Measurements from ENCODE around the gene BPIFB1. TPM values are rescaled to one million over a fixed set of nuclear protein-coding genes. Genes with fewer than 3 reads are reported as not detected.

BPIFB1 gene
- total RNA-seq, 4 donors from 2014 or later, result not detected

DNA sequence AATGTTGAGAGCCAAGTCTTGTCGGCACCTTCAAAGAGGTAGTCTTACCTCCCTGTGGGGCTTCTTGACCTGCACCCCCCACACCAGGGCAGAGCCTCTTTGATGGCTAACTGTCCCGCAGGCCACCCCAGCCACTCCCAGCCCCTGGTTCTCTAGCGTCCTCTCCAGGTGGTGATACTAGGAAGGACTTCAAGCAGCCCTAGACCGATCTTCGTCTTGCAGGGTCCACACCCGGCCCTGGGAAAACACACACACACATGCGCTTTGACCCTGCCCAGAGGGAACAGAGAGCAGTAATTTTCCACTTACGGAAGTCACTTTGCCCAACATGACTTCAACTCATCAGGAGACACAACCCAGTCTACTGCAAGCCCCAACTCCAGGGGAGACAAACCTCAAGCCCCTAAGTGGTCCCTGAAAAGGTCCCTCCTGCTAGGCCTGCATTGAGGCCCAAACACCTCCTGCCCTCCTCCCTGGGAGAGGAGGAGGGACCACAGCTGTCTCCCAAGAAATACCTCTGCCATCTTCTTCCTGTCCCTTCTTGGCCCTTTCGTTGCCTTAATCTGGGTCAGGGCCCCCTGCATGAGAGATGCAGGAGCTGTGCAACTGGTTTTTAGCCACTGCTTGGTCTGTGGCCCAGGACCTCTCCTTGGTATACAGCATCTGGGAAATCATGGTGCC lies 2.9 kb upstream of the BPIFB1 start:
- Histone ChIP-seq H3K4me1 (peaks cover 16 to 24% of the 10 kb centered on the region in 2 donors), H3K36me3 (no peaks in the 10 kb centered on the region), H3K4me3 (replicated peaks in 1 of 3) (no peak overlapping the region), H3K9me3 (no peaks in the 10 kb centered on the region), H3K27me3 (no peaks in the 10 kb centered on the region), H3K27ac (peak overlapping the region in 1 of 3 donors; percentile 44)
- no peak for TF ChIP-seq POLR2A (IDR thresholded peaks at IDR 0.05)
- TF ChIP-seq, protein P1, sequence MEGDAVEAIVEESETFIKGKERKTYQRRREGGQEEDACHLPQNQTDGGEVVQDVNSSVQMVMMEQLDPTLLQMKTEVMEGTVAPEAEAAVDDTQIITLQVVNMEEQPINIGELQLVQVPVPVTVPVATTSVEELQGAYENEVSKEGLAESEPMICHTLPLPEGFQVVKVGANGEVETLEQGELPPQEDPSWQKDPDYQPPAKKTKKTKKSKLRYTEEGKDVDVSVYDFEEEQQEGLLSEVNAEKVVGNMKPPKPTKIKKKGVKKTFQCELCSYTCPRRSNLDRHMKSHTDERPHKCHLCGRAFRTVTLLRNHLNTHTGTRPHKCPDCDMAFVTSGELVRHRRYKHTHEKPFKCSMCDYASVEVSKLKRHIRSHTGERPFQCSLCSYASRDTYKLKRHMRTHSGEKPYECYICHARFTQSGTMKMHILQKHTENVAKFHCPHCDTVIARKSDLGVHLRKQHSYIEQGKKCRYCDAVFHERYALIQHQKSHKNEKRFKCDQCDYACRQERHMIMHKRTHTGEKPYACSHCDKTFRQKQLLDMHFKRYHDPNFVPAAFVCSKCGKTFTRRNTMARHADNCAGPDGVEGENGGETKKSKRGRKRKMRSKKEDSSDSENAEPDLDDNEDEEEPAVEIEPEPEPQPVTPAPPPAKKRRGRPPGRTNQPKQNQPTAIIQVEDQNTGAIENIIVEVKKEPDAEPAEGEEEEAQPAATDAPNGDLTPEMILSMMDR (IDR thresholded peaks at IDR 0.05), result no peak
- 76 to 83% methylated on average over 9 of the region's 9 CpGs for WGBS, 2 donors
- DNase-seq, result peak; percentile 14
- intact Hi-C loops (cut with DNase I), result no loop called here

DNA sequence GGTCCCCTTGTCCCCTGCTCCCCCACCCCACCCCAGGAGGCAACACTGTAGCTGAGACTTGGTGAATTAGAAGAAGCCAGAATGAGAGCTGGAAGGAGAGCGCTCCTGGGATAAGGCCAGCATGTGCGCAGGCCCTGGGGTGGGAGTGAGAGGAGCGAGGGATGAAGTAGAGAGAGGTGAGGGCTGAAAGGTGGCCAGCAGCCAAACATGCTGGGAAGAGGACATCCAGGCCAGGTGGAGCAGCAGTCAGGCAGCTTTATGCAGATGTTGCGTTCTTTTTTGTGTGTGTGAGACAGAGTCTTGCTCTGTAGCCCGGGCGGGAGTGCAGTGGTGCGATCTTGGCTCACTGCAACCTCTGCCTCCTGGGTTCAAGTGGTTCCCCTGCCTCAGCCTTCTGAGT lies 2.2 kb upstream of the BPIFB1 start:
- intact Hi-C loops (cut with DNase I), result no loop called here
- 52 to 59% methylated on average over 7 of the region's 7 CpGs for WGBS, 2 donors
- Histone ChIP-seq H3K36me3 (no peaks in the 10 kb centered on the region), H3K9me3 (no peaks in the 10 kb centered on the region), H3K27ac (peak overlapping the region in 1 of 3 donors; percentile 44), H3K4me1 (peaks cover 16 to 24% of the 10 kb centered on the region in 2 donors), H3K4me3 (replicated peaks in 1 of 3) (no peak overlapping the region), H3K27me3 (no peaks in the 10 kb centered on the region)
- DNase-seq, result peak; percentile 74 to 75
- TF ChIP-seq POLR2A (IDR thresholded peaks at IDR 0.05), result no peak
- TF ChIP-seq, protein P1 (IDR thresholded peaks at IDR 0.05), result no peak

DNA sequence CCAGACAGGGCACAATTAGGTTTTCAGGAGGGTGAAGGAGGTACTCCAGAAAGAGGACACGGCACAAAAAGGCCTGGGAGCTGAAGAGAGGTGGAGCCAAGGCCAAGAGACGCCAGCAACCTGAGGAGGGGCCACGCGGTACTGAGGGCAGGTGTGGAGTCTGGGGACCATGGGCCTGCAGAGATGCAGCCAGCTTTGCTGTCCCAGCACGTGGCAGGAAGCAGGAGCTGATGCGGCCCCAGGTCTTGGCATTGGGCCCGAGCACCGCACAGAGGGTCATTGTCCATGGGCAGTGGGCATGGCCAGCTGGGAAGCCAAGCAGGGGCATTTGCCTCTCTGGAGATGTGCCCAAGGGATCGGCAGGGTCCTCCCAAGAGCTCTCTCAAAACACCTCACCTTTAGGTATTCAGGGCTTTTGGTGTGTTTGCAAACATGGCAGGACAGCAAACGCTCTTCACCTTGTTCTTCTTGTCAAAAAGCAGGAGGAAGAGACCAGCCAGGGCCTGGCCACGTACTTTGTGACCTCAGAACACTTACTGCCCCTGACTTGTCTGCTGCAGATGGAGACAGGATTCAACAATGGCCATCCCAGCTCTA lies 1.4 kb upstream of the BPIFB1 start:
- no peaks in the 10 kb centered on the region for H3K9me3 ChIP-seq

DNA sequence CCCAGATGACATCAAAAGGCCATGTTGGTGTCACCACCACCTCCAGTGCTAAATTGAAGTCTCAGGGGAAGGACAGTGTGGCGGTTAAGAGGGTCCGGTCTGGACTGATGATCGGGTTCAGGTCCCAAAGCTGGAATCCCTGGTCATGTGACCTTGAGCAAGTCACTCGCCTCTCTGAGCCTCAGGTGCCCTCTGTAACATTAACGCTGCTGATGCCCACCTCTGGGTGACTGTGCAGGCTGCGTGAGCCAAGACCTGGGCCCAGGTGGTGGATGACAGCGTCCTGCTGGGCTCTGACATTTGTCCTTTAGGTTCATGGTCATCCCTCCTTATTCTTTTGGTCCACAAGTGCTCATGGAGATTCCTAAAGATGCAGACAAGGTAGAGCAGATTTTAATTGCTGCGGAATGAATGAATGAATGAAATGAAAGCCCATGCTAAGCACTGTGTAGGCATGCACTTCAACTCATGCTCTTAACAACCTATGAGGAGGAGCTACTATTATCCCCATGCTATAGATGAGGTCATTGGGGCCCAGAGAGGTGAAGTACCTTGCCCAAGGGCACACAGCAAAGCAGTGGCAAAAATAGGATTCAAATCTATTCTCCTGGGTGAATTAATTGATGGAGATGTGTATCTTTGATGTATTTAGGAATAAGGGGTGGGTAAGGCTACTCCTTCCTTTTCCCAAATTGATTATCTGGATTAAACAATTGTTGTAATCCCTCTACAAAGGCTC lies 649 bp upstream of the BPIFB1 start:
- 95 to 97% methylated on average over 8 of the region's 8 CpGs for WGBS, 2 donors
- H3K4me3 ChIP-seq (replicated peaks in 1 of 3), result no peak overlapping the region
- intact Hi-C loops (cut with DNase I), result no loop called here
- peaks cover 16 to 24% of the 10 kb centered on the region in 2 donors for H3K4me1 ChIP-seq
- TF ChIP-seq, protein P1 (IDR thresholded peaks at IDR 0.05), result no peak
- TF ChIP-seq POLR2A (IDR thresholded peaks at IDR 0.05), result no peak
- no peaks in the 10 kb centered on the region for H3K27me3 ChIP-seq
- no peaks in the 10 kb centered on the region for H3K36me3 ChIP-seq
- H3K27ac ChIP-seq, result no peak overlapping the region
- no peak for DNase-seq
- no peaks in the 10 kb centered on the region for H3K9me3 ChIP-seq

More for the DNA sequence above, 1.4 kb upstream of the BPIFB1 start:
- intact Hi-C loops (cut with DNase I), result no loop called here
- no peak overlapping the region for H3K27ac ChIP-seq
- no peaks in the 10 kb centered on the region for H3K36me3 ChIP-seq
- H3K27me3 ChIP-seq, result no peaks in the 10 kb centered on the region
- H3K4me3 ChIP-seq (replicated peaks in 1 of 3), result no peak overlapping the region
- 37 to 41% methylated on average over 6 to 11 of the region's 11 CpGs for WGBS, 2 donors
- no peak for TF ChIP-seq POLR2A (IDR thresholded peaks at IDR 0.05)
- TF ChIP-seq, protein P1 (IDR thresholded peaks at IDR 0.05), result no peak
- H3K4me1 ChIP-seq, result peaks cover 16 to 24% of the 10 kb centered on the region in 2 donors
- DNase-seq, result peak; percentile 34 to 43

Data from thyroid gland (tissue), 4 donors.